HL-60/S4 treated with phorbol 12-myristate 13-acetate at 8.2 ng/mL for 4 days and 3 days (cell line): ENCODE measurements around the gene R3HDM1.
"Not testable (repeated sequence)": the region's sequence is repeated elsewhere in the genome, so short reads cannot be mapped to it uniquely, and the experiment has no call there.

Experiments used
- in situ Hi-C: fragments of 300-500 bp; cut with MboI; formaldehyde crosslinking; loops from 2 replicates; pipeline ENCODE4 v1.15.0; 2022; ENCODE audit warnings: low sequenced_read_pairs

The R3HDM1 gene

DNA sequence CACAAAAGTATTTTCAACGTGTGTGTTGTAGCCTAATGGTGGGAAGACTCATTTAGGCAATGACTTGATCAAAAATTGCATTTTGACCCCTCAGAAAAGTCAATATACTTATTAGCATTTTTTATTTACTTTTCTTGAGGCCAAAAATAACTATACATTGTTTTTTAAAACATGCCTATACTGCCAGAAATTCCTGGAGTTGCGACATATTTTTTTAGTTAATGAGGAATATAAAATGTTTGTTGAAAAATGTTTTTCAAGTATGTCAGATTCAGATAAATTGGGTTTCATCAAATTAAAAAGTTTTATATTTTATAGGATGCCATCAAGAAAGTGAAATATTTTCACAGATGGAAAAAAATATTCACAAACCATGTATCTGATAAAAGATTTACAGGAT is 39.6 kb downstream of the R3HDM1 start:
- in situ Hi-C loops, result no loop called here

DNA sequence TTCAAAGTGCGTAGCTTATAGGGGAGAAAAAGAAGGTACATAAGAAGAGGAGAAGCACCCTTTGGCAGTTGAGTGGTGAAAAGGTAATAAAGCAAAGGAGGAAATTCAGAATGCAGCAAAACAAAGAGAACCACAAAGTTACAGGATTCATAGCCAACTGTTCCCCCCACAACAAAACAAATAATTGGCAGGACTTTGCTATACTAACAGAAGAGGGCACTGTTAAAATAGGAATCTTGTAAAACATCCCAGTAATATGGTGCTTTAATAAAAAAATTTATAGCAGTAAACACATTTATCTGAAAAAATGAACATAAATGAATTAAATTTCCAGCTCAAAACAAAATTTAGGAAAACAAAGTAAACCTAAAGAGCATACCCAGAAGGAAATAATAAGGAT is 42.3 kb downstream of the R3HDM1 start:
- in situ Hi-C loops, result no loop called here

DNA sequence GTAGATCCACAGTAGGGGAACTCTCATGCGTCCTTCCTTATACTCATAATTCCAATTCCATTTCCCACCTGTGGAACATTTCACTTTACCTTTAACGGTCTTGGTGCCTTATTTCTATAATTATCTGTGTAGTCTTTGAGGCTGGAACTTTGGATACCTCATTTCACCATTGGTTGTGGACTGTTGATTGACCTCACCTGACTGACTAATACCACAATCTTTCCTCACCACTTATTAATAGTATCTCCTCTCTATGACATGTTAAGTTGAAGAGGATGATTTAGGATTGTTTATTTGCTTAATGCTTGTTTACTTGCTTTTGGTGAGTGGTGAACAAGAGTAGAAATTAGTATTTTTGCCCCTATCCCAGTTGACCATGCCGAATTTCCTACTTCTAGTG is 50.0 kb downstream of the R3HDM1 start:
- in situ Hi-C loops, result no loop called here

GRCh38 chr2:135582383-135582782 is 51.1 kb downstream of the R3HDM1 start:
- in situ Hi-C loops, result no loop called here

GRCh38 chr2:135585586-135585985 is 54.3 kb downstream of the R3HDM1 start:
- in situ Hi-C loops, result no loop called here

DNA sequence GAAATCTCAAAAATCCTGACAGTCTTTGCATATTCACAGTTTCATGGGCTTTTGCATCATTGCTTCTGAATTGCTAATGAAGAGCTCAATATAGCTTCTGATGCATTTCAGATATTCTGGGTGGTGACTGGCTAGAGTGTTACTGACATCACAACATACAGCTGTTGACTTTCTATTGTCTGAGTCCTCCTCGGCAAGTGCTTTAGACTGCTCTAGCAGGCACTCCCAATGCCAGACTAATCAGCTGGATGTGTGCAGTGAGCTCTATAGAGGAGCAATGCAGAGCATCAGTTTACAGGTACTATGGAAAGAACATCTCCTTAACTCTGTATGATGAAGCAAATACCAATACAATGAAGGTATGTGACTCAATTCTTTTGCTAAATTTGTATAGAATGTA is 54.9 kb downstream of the R3HDM1 start:
- in situ Hi-C loops, result no loop called here

- in situ Hi-C loops, result no loop called here
These were observed 56.7 kb downstream of the R3HDM1 start for GRCh38 chr2:135587958-135588357.

DNA sequence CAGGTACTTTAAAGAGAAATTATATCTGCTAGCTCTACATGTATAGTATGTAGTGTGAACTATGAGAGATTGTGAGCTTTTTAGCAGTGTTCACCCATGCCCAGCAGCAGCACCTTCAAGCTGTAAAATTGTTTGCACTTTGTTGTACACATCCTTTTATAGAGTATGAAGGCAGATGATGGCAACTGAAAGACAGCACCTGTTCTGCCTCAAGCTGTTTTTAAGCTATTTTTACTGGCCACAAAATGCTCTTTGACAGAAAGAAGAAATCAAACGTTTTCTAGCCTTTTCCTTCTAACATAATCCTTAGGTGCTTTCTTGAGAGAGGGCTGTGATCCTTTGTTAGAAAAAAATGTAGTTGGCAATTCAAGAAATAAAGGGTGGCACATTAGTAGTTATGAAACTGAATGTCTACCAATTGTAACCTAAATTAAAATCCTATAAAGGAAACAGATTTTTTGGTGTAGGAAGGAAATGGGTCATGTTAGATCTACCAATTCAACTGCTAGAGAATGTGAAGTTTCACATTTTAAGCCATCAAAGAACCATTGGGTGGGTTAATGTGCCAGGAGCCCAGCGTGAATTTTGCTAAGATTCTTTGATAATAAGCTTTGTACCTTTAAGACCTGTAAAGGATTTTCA is 59.5 kb downstream of the R3HDM1 start:
- in situ Hi-C loops, result no loop called here

DNA sequence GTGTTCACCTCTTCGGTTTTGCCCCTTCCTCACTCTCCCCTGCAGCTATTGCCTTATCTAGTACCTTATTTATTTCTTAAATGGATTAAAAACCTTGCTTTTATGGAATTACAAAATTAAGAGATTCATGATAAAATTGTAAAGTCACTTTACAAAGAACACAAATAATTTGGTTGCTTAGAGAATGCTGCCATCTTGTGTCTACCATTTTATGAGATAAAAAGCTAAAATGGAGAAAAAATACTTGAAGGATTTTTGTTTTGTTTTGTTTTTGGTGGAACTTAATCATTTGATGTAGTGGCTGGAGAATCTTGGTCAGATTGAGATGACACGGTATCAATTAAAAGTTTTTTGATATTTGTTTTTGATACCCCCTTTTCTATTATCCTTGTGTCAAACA is 69.6 kb downstream of the R3HDM1 start:
- in situ Hi-C loops, result no loop called here

GRCh38 chr2:135603543-135603942 is 72.3 kb downstream of the R3HDM1 start:
- in situ Hi-C loops, result no loop called here

- in situ Hi-C loops, result no loop called here
These were observed 76.3 kb downstream of the R3HDM1 start for GRCh38 chr2:135607561-135607960.

DNA sequence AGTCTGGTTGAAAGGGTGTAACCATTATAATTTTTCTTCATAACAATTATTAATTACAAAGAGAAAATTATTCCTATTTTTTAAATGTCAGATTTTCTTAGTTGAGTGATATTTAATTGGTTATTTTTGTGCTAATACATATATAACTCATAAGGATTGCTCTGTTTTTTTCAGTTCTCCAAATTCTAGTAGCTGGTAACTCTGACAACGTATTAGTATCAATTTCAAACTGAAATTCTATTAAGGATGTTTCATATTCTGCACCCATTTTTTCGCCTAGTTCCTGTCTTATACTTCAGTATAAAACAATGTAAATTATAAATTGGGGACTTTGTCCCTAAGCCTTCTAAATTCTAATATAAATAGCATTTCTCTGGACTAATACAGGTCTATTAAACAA is 81.0 kb downstream of the R3HDM1 start:
- in situ Hi-C loops, result no loop called here

DNA sequence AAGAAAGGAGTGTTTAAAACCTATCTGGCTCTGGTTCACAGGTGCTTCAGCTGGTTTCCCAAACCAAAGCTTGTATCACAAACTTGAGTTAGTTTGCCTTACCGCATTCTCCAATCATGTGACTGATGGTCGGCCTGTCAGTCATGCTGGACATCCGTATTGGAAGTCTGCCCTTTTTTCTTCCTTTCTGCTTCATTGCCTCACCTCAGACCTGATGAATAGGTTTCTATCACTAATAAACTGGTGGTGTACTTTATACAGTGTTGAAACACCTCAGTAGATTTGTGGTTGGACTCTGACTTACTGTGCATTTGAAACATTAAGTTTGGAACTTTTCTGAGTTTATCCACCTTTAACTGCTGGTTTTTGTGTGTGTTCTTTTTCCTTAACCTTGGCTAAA is 84.1 kb downstream of the R3HDM1 start:
- in situ Hi-C loops, result no loop called here

- in situ Hi-C loops, result no loop called here
These were observed 86.3 kb downstream of the R3HDM1 start for GRCh38 chr2:135617501-135618015.

GRCh38 chr2:135620198-135620597 is 88.9 kb downstream of the R3HDM1 start:
- in situ Hi-C loops, result no loop called here

- in situ Hi-C loops, result no loop called here
These were observed 98.2 kb downstream of the R3HDM1 start for GRCh38 chr2:135629520-135629919.

- in situ Hi-C loops, result not testable (repeated sequence)
These were observed 98.8 kb downstream of the R3HDM1 start for GRCh38 chr2:135630034-135630433.

- in situ Hi-C loops, result no loop called here
These were observed 99.2 kb downstream of the R3HDM1 start for GRCh38 chr2:135630488-135630887.

- in situ Hi-C loops, result no loop called here
These were observed 102.3 kb downstream of the R3HDM1 start for GRCh38 chr2:135633582-135633981.

- in situ Hi-C loops, result no loop called here
These were observed 104.0 kb downstream of the R3HDM1 start for GRCh38 chr2:135635212-135635835.

GRCh38 chr2:135636982-135637381 is 105.7 kb downstream of the R3HDM1 start:
- in situ Hi-C loops, result no loop called here

GRCh38 chr2:135637456-135638087 is 106.3 kb downstream of the R3HDM1 start:
- in situ Hi-C loops, result no loop called here
